ENCODE data around the gene FFAR4. TPM values are rescaled to one million over a fixed set of nuclear protein-coding genes. Genes with fewer than 3 reads are reported as not detected.

FFAR4 gene
- total RNA-seq, 1 donor from 2014 or later: not detected

Other genes starting within 250 kb of the FFAR4 start
- 268 and 607 TPM in 2 replicates for gene MYOF, start 84.3 kb upstream of the FFAR4 start, total RNA-seq
- gene CEP55, start 70.1 kb upstream of the FFAR4 start, total RNA-seq: 1.8 and 36.8 TPM in 2 replicates
- 2.1 and 5.8 TPM in 2 replicates for gene RBP4, start 34.6 kb downstream of the FFAR4 start, total RNA-seq
- not detected in 2 replicates for gene PDE6C, start 45.9 kb downstream of the FFAR4 start, total RNA-seq
- gene FRA10AC1, start 135.9 kb downstream of the FFAR4 start, total RNA-seq: 1.0 and 14.8 TPM in 2 replicates
- not detected in 2 replicates for gene LGI1, start 191.3 kb downstream of the FFAR4 start, total RNA-seq

Measured in renal cortical epithelial cell (primary cell).